A549 (cell line): ENCODE data around the gene DDX1. TPM values are rescaled to one million over a fixed set of nuclear protein-coding genes. Genes with fewer than 3 reads are reported as not detected.
A peak's percentile ranks its signal among the peaks of the same experiment; 100 is the strongest.

Experiments used
- ATAC-seq, 2 experiments: fragments of 200-7000 bp in 1 of 2; fragments of >200 bp in 1 of 2; cut with Nextera tagmentation in 1 of 2; cut with Tn5 transposase in 1 of 2; 3 replicates each; pipeline versions ENCODE4 v1.8.0 to v1.9.1; 2018 to 2020; ENCODE audit warnings: mild to moderate bottlenecking in 1 of 2, moderate library complexity in 1 of 2
- CTCF ChIA-PET: fragments of 300-600 bp; sonication (Branson Sonifier 250); formaldehyde crosslinking; extraction: SDS; loops from one replicate; lab custom pipeline; 2021; ENCODE audit warnings: antibody characterized with exemption, inconsistent platforms; lab: Yijun Ruan, JAX
- POLR2A ChIA-PET: fragments of 350-600 bp; formaldehyde crosslinking; extraction: SDS; loops from one replicate; lab custom pipeline; 2021; ENCODE audit warnings: antibody characterized with exemption, inconsistent platforms; lab: Yijun Ruan, JAX
- DNase-seq, 2 experiments: peaks; one replicate each; pipeline versions ENCODE4 v3.0.0 to v3.0.0-alpha.2; 2011 to 2016; ENCODE audit warnings: low read depth in 1 of 2, low spot score in 1 of 2
- FAIRE-seq: peaks from 2 replicates; lab custom pipeline; 2011; peaks lifted over from hg19 to GRCh38; lab: Jason Lieb, UNC
- H3K27ac ChIP-seq, 2 experiments: fragments of >200 bp; sonication (Bioruptor Twin); formaldehyde crosslinking; 3 replicates each; pipeline ENCODE4 v1.5.1; 2016 to 2017
- H3K4me1 ChIP-seq: fragments of >200 bp; sonication (Bioruptor Twin); formaldehyde crosslinking; 3 replicates; pipeline ENCODE4 v1.6.1; 2016
- H3K4me2 ChIP-seq: fragments of >200 bp; sonication (Bioruptor Twin); formaldehyde crosslinking; 3 replicates; pipeline ENCODE4 v1.6.1; 2016
- H3K4me3 ChIP-seq: fragments of >200 bp; sonication (Bioruptor Twin); formaldehyde crosslinking; 3 replicates; pipeline ENCODE4 v1.5.1; 2016
- H3K9me3 ChIP-seq: fragments of >200 bp; sonication (Bioruptor Twin); formaldehyde crosslinking; 3 replicates; pipeline ENCODE4 v1.6.1; 2016
- BCL3 ChIP-seq: fragments of >200 bp; sonication (Bioruptor Twin); formaldehyde crosslinking; IDR thresholded peaks from 3 replicates; pipeline ENCODE4 v1.6.1; 2016
- CBX2 ChIP-seq: fragments of 200-600 bp; sonication (generic); IDR thresholded peaks from 2 replicates; pipeline ENCODE4 v1.6.1; 2016; ENCODE audit warnings: low read depth, mild to moderate bottlenecking, borderline replicate concordance
- CEBPB ChIP-seq, 2 experiments: fragments of >200 bp in 1 of 2; sonication (Bioruptor Twin) in 1 of 2; formaldehyde crosslinking in 1 of 2; IDR thresholded peaks; 2 replicates each; pipeline ENCODE4 v1.6.1; 2012 to 2016
- CHD2 ChIP-seq: fragments of 150-350 bp; IDR thresholded peaks from 2 replicates; pipeline ENCODE4 v1.6.1; 2014; ENCODE audit warnings: low read length; ENCODE audit not compliant: partially characterized antibody
- CHD4 ChIP-seq: fragments of 200-600 bp; sonication (generic); IDR thresholded peaks from 2 replicates; pipeline ENCODE4 v1.6.1; 2016; ENCODE audit warnings: antibody characterized with exemption, mild to moderate bottlenecking, borderline replicate concordance
- EHF ChIP-seq: fragments of 250-450 bp; sonication (Bioruptor Pico); IDR thresholded peaks from 2 replicates; pipeline ENCODE4 v1.5.0; 2020; ENCODE audit warnings: mild to moderate bottlenecking
- EHMT2 ChIP-seq: fragments of 200-600 bp; sonication (generic); IDR thresholded peaks from 2 replicates; pipeline ENCODE4 v1.6.1; 2016; ENCODE audit warnings: antibody characterized with exemption, low read depth, mild to moderate bottlenecking, moderate library complexity
- ESRRA ChIP-seq: fragments of 150-350 bp; IDR thresholded peaks from 2 replicates; pipeline ENCODE4 v1.6.1; 2014; ENCODE audit warnings: mild to moderate bottlenecking, low read length, borderline replicate concordance
- FOXS1 ChIP-seq: fragments of 250-450 bp; sonication (Bioruptor Pico); IDR thresholded peaks from 2 replicates; pipeline ENCODE4 v1.5.0; 2020; ENCODE audit warnings: mild to moderate bottlenecking, moderate library complexity
- HDAC2 ChIP-seq: fragments of 200-600 bp; sonication (generic); IDR thresholded peaks from 2 replicates; pipeline ENCODE4 v1.6.1; 2016
- HMGXB4 ChIP-seq: fragments of 250-450 bp; sonication (Bioruptor Pico); IDR thresholded peaks from 2 replicates; pipeline ENCODE4 v1.5.0; 2021; ENCODE audit warnings: mild to moderate bottlenecking, moderate library complexity, borderline replicate concordance
- HOXA7 ChIP-seq: fragments of 250-450 bp; sonication (Bioruptor Pico); IDR thresholded peaks from 2 replicates; pipeline ENCODE4 v1.5.0; 2020; ENCODE audit warnings: mild to moderate bottlenecking, moderate library complexity
- HOXB13 ChIP-seq: fragments of 250-450 bp; sonication (Bioruptor Pico); IDR thresholded peaks from 2 replicates; pipeline ENCODE4 v1.5.0; 2020; ENCODE audit warnings: low read depth, mild to moderate bottlenecking, moderate library complexity
- KDM1A ChIP-seq: fragments of 200-600 bp; sonication (generic); IDR thresholded peaks from 2 replicates; pipeline ENCODE4 v1.6.1; 2016; ENCODE audit warnings: low read depth, mild to moderate bottlenecking
- KDM5A ChIP-seq: fragments of 200-600 bp; sonication (generic); IDR thresholded peaks from 2 replicates; pipeline ENCODE4 v1.6.1; 2016; ENCODE audit warnings: antibody characterized with exemption, mild to moderate bottlenecking
- MAFK ChIP-seq: fragments of 450-650 bp; IDR thresholded peaks from 2 replicates; pipeline ENCODE4 v1.6.1; 2014; ENCODE audit not compliant: partially characterized antibody
- MAX ChIP-seq: IDR thresholded peaks from 2 replicates; pipeline ENCODE4 v1.6.1; 2012
- MAZ ChIP-seq: fragments of 150-350 bp; IDR thresholded peaks from 2 replicates; pipeline ENCODE4 v1.6.1; 2014; ENCODE audit warnings: antibody characterized with exemption, low read depth, low read length, borderline replicate concordance
- MYC ChIP-seq: IDR thresholded peaks from 2 replicates; pipeline ENCODE4 v1.6.1; 2012; ENCODE audit warnings: mild to moderate bottlenecking, inconsistent platforms, low read length, improper control_type of control experiment, borderline replicate concordance
- POLR2AphosphoS2 ChIP-seq: conservative IDR thresholded peaks from 2 replicates; pipeline ENCODE4 v1.6.1; 2012; ENCODE audit warnings: low read length, improper control_type of control experiment, inconsistent platforms
- RAD21 ChIP-seq, 2 experiments: fragments of >200 bp in 1 of 2; sonication (Bioruptor Twin) in 1 of 2; formaldehyde crosslinking in 1 of 2; IDR thresholded peaks in 1 of 2; conservative IDR thresholded peaks in 1 of 2; 2 replicates in 1 of 2; 3 replicates in 1 of 2; pipeline ENCODE4 v1.6.1; 2012 to 2018; ENCODE audit warnings: inconsistent platforms in 1 of 2
- RCOR1 ChIP-seq: fragments of 150-350 bp; IDR thresholded peaks from 2 replicates; pipeline ENCODE4 v1.6.1; 2014; ENCODE audit warnings: antibody characterized with exemption, low read length, low read depth
- SREBF2 ChIP-seq: fragments of 450-650 bp; IDR thresholded peaks from 2 replicates; pipeline ENCODE4 v1.6.1; 2014; ENCODE audit warnings: mild to moderate bottlenecking, moderate library complexity
- TFCP2L1 ChIP-seq: fragments of 250-450 bp; sonication (Bioruptor Pico); IDR thresholded peaks from 2 replicates; pipeline ENCODE4 v1.5.0; 2021; ENCODE audit warnings: mild to moderate bottlenecking
- TP53 ChIP-seq: fragments of 250-450 bp; sonication (Bioruptor Pico); IDR thresholded peaks from 2 replicates; pipeline ENCODE4 v1.5.0; 2021; ENCODE audit warnings: mild to moderate bottlenecking, moderate library complexity
- USF2 ChIP-seq: fragments of 450-650 bp; IDR thresholded peaks from 2 replicates; pipeline ENCODE4 v1.6.1; 2014; ENCODE audit warnings: antibody characterized with exemption
- ZC3H11A ChIP-seq: fragments of 450-650 bp; IDR thresholded peaks from 2 replicates; pipeline ENCODE4 v1.6.1; 2014; ENCODE audit warnings: antibody characterized with exemption, mild to moderate bottlenecking
- ZFP36 ChIP-seq: fragments of 450-650 bp; IDR thresholded peaks from 2 replicates; pipeline ENCODE4 v1.6.1; 2014; ENCODE audit warnings: borderline replicate concordance; ENCODE audit not compliant: partially characterized antibody
- ZNF302 ChIP-seq: fragments of 250-450 bp; sonication (Bioruptor Pico); IDR thresholded peaks from 2 replicates; pipeline ENCODE4 v1.9.0; 2021; ENCODE audit warnings: inconsistent platforms, mild to moderate bottlenecking, moderate library complexity
- WGBS: methylation state at CpG from one replicate; pipeline ENCODE4 v1.1.6; 2017; ENCODE audit errors: missing lambda C conversion rate; 5-methylcytosine and 5-hydroxymethylcytosine counted together
- polyA plus RNA-seq, 4 experiments: library from polyadenylated mRNA; depleted of rRNA in 3 of 4; stranded (reverse); fragments of >200 nt; fragmentation: RNase III in 1 of 4; extraction: RNeasy Plus Mini Kit Qiagen cat#74134 plus additional on column Dnase treatment in 1 of 4; gene quantifications; 2 replicates in 3 of 4; 3 replicates in 1 of 4; pipeline ENCODE4 v1.2.3, GENCODE V29; 2011 to 2017

Gene DDX1
- polyA plus RNA-seq, 2 of the 4 experiments (the other 2 are of a cell fraction): 157 to 214 TPM

- POLR2A ChIA-PET: no interaction called here
Measured at GRCh38 chr2:15664273-15665066, 72.8 kb downstream of the DDX1 start.

GRCh38 chr2:15665067-15665942 is 73.6 kb downstream of the DDX1 start:
- no peak for TF ChIP-seq SREBF2
- no peak for TF ChIP-seq EHMT2
- no peak for TF ChIP-seq RCOR1
- TF ChIP-seq KDM5A: no peak
- no peak for TF ChIP-seq KDM1A
- TF ChIP-seq CBX2: no peak
- no peak for TF ChIP-seq ZFP36
- TF ChIP-seq ZNF302 (CRISPR knock-in tag): no peak
- no peak for TF ChIP-seq ESRRA
- no peak for TF ChIP-seq HMGXB4 (CRISPR knock-in tag)
- 71% methylated on average over 21 of the region's 22 CpGs for WGBS
- ATAC-seq (peak; percentile 36 to 68; a peak in 4 of 6 replicates), FAIRE-seq (no peak), DNase-seq (no peak)
- Histone ChIP-seq H3K9me3 (no peaks in the 10 kb centered on the region; the same call in 2 of the 3 replicates), H3K4me1 (no peaks in the 10 kb centered on the region), H3K4me3 (no peak overlapping the region), H3K4me2 (no peak overlapping the region), H3K27ac (no peak overlapping the region)
- CTCF ChIA-PET: no interaction called here
- POLR2A ChIA-PET: no interaction called here

More at GRCh38 chr2:15664273-15665066, 72.8 kb downstream of the DDX1 start:
- WGBS: 79% methylated on average over 31 of the region's 31 CpGs
- CTCF ChIA-PET: no interaction called here
- Histone ChIP-seq H3K9me3 (no peaks in the 10 kb centered on the region; the same call in 2 of the 3 replicates), H3K4me2 (no peak overlapping the region), H3K4me3 (no peak overlapping the region), H3K27ac (no peak overlapping the region), H3K4me1 (no peaks in the 10 kb centered on the region)
- no peak for ATAC-seq
- FAIRE-seq: no peak
- no peak for DNase-seq
- TF ChIP-seq TFCP2L1 (CRISPR knock-in tag): no peak
- no peak for TF ChIP-seq HDAC2
- TF ChIP-seq HOXA7 (CRISPR knock-in tag): no peak
- no peak for TF ChIP-seq ZC3H11A
- TF ChIP-seq EHF: no peak
- TF ChIP-seq, all 56 proteins: peak for 0

- DNase-seq (no peak), FAIRE-seq (no peak), ATAC-seq (no peak; a peak in 2 of 6 replicates)
- H3K9me3 ChIP-seq: no peaks in the 10 kb centered on the region; the same call in 2 of the 3 replicates
- no peak overlapping the region for H3K27ac ChIP-seq
- no peaks in the 10 kb centered on the region for H3K4me1 ChIP-seq
- POLR2A ChIA-PET: no interaction called here
- WGBS: 75% methylated on average over 9 of the region's 9 CpGs
- CTCF ChIA-PET: no interaction called here
- no peak overlapping the region for H3K4me3 ChIP-seq
- no peak overlapping the region for H3K4me2 ChIP-seq
- TF ChIP-seq MAZ (no peak), CHD4 (no peak), CHD2 (no peak), SREBF2 (no peak), CBX2 (no peak), RCOR1 (no peak), MAFK (no peak), CEBPB (IDR thresholded peaks at IDR 0.05) (no peak), HOXB13 (CRISPR knock-in tag) (no peak), MAX (no peak), RAD21 (conservative IDR thresholded peaks at IDR 0.05 in 1 of 2, IDR thresholded peaks at IDR 0.05 in 1 of 2) (no peak), MYC (no peak), USF2 (no peak), FOXS1 (CRISPR knock-in tag) (no peak), BCL3 (no peak), POLR2AphosphoS2 (no peak), TP53 (CRISPR knock-in tag) (no peak)
Measured at GRCh38 chr2:15665943-15666460, 74.3 kb downstream of the DDX1 start.
